Lower leg skin (tissue), 3 donors: ENCODE results near the gene CDH23.

Experiments used
- POLR2A ChIP-seq, 2 donors: fragments of 450-650 bp; IDR thresholded peaks; one replicate each; pipeline ENCODE4 v1.6.1; 2016 to 2017; ENCODE audit warnings: antibody characterized with exemption in 2 of 2, mild to moderate bottlenecking in 1 of 2, moderate library complexity in 1 of 2
- TF ChIP-seq, protein P1 (sequence below), 3 donors: fragments of 450-650 bp; IDR thresholded peaks; one replicate each; pipeline ENCODE4 v1.5.1; 2016; ENCODE audit warnings: antibody characterized with exemption in 3 of 3, mild to moderate bottlenecking in 3 of 3, moderate library complexity in 2 of 3

- TF ChIP-seq, protein P1, sequence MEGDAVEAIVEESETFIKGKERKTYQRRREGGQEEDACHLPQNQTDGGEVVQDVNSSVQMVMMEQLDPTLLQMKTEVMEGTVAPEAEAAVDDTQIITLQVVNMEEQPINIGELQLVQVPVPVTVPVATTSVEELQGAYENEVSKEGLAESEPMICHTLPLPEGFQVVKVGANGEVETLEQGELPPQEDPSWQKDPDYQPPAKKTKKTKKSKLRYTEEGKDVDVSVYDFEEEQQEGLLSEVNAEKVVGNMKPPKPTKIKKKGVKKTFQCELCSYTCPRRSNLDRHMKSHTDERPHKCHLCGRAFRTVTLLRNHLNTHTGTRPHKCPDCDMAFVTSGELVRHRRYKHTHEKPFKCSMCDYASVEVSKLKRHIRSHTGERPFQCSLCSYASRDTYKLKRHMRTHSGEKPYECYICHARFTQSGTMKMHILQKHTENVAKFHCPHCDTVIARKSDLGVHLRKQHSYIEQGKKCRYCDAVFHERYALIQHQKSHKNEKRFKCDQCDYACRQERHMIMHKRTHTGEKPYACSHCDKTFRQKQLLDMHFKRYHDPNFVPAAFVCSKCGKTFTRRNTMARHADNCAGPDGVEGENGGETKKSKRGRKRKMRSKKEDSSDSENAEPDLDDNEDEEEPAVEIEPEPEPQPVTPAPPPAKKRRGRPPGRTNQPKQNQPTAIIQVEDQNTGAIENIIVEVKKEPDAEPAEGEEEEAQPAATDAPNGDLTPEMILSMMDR (IDR thresholded peaks at IDR 0.05), result no peak
- TF ChIP-seq POLR2A (IDR thresholded peaks at IDR 0.05), result no peak
These were observed 350.4 kb downstream of the CDH23 start for GRCh38 chr10:71747039-71747531.
